GM19452 (cell line): ENCODE measurements around the gene NISCH.
"Not testable (repeated sequence)": the region's sequence is repeated elsewhere in the genome, so short reads cannot be mapped to it uniquely, and the experiment has no call there.

ENCODE experiments used
- ATAC-seq: cut with Tn5 transposase; IDR thresholded peaks from one replicate; pipeline ENCODE4 v1.9.1; 2021; ENCODE audit not compliant: unreplicated experiment

Gene NISCH

GRCh38 chr3:52524258-52524751, 68.9 kb downstream of the NISCH start:
- ATAC-seq, result no peak

GRCh38 chr3:52524752-52525679, 69.6 kb downstream of the NISCH start:
- no peak for ATAC-seq

- no peak for ATAC-seq
Observed at GRCh38 chr3:52525680-52526561, 70.5 kb downstream of the NISCH start.

GRCh38 chr3:52526671-52527038, 71.3 kb downstream of the NISCH start:
- ATAC-seq, result not testable (repeated sequence)

GRCh38 chr3:52527039-52527731, 71.8 kb downstream of the NISCH start:
- no peak for ATAC-seq

- no peak for ATAC-seq
Observed at GRCh38 chr3:52527732-52528585, 72.6 kb downstream of the NISCH start.

- ATAC-seq, result no peak
Observed at GRCh38 chr3:52528586-52529375, 73.4 kb downstream of the NISCH start.

- no peak for ATAC-seq
Observed at GRCh38 chr3:52529376-52530333, 74.3 kb downstream of the NISCH start.

GRCh38 chr3:52530918-52531826, 75.8 kb downstream of the NISCH start:
- no peak for ATAC-seq

- ATAC-seq, result no peak
Observed at GRCh38 chr3:52531860-52532516, 76.6 kb downstream of the NISCH start.

GRCh38 chr3:52532517-52532837, 77.1 kb downstream of the NISCH start:
- no peak for ATAC-seq

GRCh38 chr3:52532838-52533622, 77.6 kb downstream of the NISCH start:
- no peak for ATAC-seq

GRCh38 chr3:52533623-52534280, 78.3 kb downstream of the NISCH start, which contains the start of gene NT5DC2:
Gene NT5DC2, minus strand, starts transcription at chr3:52533857. Its CDS starts 120 bp downstream, at chr3:52533737.
- peak; percentile 34 for ATAC-seq

GRCh38 chr3:52534281-52535183, 79.1 kb downstream of the NISCH start:
- no peak for ATAC-seq
